Naive thymus-derived CD8-positive, alpha-beta T cell (primary cell): Measurements from ENCODE around the gene AP4S1. TPM values are rescaled to one million over a fixed set of nuclear protein-coding genes. Genes with fewer than 3 reads are reported as not detected.
A peak's percentile ranks its signal among the peaks of the same experiment; 100 is the strongest.
"Not testable (repeated sequence)": the region's sequence is repeated elsewhere in the genome, so short reads cannot be mapped to it uniquely, and the experiment has no call there.

ENCODE experiments used
- ATAC-seq, 2 donors: fragments of 150-1000 bp; cut with Tn5 transposase in 1 of 2; sonication (Bioruptor Pico), chemical (Tn5 transposase) in 1 of 2; 1 replicate in 1 of 2; 2 replicates in 1 of 2; pipeline ENCODE4 v1.10.0; 2021; ENCODE audit warnings: mild to moderate bottlenecking in 2 of 2, moderate library complexity in 2 of 2
- POLR2A ChIA-PET: fragments of 350-600 bp; sonication (Branson Sonifier 250); formaldehyde crosslinking; loops from one replicate; lab custom pipeline; 2021; ENCODE audit warnings: antibody characterized with exemption; lab: Charles Lee
- DNase-seq, 10 donors: peaks; one replicate each; pipeline versions ENCODE4 v3.0.0 to v3.0.0-alpha.2; 2020 to 2022
- H3K27ac Mint-ChIP-seq, 10 donors: one replicate each; pipeline ENCODE4 v1.8.0; 2020 to 2022; ENCODE audit warnings: mild to moderate bottlenecking in 10 of 10, mixed read lengths in 10 of 10, moderate library complexity in 4 of 10, inconsistent platforms in 1 of 10
- H3K27me3 Mint-ChIP-seq, 5 donors: one replicate each; pipeline ENCODE4 v1.8.0; 2021 to 2022; ENCODE audit warnings: mixed read lengths in 5 of 5
- H3K36me3 Mint-ChIP-seq, 3 donors: one replicate each; pipeline ENCODE4 v1.8.0; 2020 to 2022; ENCODE audit warnings: mixed read lengths in 3 of 3, mild to moderate bottlenecking in 2 of 3, inconsistent platforms in 1 of 3
- H3K4me1 Mint-ChIP-seq, 4 donors: one replicate each; pipeline ENCODE4 v1.8.0; 2021 to 2022; ENCODE audit warnings: mixed read lengths in 4 of 4
- H3K4me3 Mint-ChIP-seq, 10 donors: one replicate each; pipeline ENCODE4 v1.8.0; 2020 to 2022; ENCODE audit warnings: mild to moderate bottlenecking in 10 of 10, mixed read lengths in 10 of 10, moderate library complexity in 6 of 10, inconsistent platforms in 1 of 10
- H3K9me3 Mint-ChIP-seq, 9 donors: one replicate each; pipeline ENCODE4 v1.8.0; 2020 to 2022; ENCODE audit warnings: mixed read lengths in 9 of 9, mild to moderate bottlenecking in 3 of 9, inconsistent platforms in 1 of 9, moderate library complexity in 1 of 9
- polyA plus RNA-seq, 3 donors: library from polyadenylated mRNA; unstranded; fragments of 300-500 nt; fragmentation: Illumina TruSeq; gene quantifications; one replicate each; pipeline ENCODE4 v1.2.3, GENCODE V29; 2021
- total RNA-seq, 8 experiments: library from RNA in 2 of 8; stranded (reverse) in 2 of 8; gene quantifications; one replicate each; pipeline ENCODE4 v1.2.3 and lab custom pipeline; 2021 to 2026

AP4S1 gene
- total and polyA plus RNA-seq, 5 experiments from 2014 or later: 6.1 to 22.2 (median 11.1) TPM

DNA sequence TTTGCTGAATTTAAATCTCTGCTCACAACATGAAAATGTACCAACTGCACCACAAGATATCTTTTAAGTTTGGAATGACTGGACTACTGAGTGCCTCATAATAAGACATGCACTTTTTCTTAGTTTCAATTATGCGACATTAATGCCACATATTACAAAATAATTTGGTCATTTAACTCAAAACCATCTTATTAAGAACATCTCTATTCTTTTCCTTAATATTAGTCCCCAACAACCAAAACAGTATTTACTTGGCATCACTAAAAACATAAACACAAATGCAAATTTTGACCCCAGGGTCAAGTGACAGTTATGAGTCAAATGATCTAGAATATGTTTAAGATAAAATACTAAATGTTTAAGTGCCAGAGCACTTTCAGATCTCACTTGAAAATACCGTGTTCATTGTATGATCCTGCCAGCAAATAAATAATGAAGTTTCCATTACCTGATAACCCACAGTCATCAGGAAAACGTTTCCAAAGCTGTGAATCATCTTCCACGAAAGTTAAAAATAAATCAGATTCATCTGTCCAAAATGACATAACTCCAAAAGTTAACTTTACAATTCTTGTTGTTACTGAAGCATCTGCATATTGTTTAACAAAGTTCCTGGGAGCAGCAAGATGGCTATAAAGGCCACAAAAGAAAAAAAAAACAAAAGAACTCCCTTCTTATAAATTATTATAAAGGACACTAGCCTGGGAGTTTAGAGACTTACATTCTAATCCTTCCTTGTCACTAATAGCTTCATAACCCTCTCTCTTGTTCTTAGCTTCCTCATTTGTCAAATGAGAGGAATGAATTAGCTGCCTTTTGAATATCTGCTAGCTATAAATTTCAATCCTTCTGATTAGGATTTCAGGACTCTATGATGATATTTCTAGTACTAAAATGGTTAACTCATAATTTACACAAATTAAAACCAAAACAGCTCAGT lies 30.5 kb upstream of the AP4S1 start:
- Mint-ChIP-seq H3K9me3 (peaks cover 0 to 15% (median 5%) of the 10 kb centered on the region in 9 donors), H3K27ac (peak overlapping the region in 3 of 10 donors; percentile 5 to 35 (median 24)), H3K4me1 (peaks cover 26 to 62% (median 58%) of the 10 kb centered on the region in 4 donors), H3K27me3 (no peaks in the 10 kb centered on the region), H3K36me3 (peaks cover 0 to 25% (median 21%) of the 10 kb centered on the region in 3 donors), H3K4me3 (no peak overlapping the region)
- POLR2A ChIA-PET: no interaction called here
- DNase-seq (no peak), ATAC-seq (no peak)

- ATAC-seq (no peak), DNase-seq (no peak)
- POLR2A ChIA-PET: no interaction called here
- Mint-ChIP-seq H3K27me3 (no peaks in the 10 kb centered on the region), H3K36me3 (peaks cover 4 to 31% (median 26%) of the 10 kb centered on the region in 3 donors), H3K4me3 (no peak overlapping the region), H3K27ac (no peak overlapping the region), H3K9me3 (peaks cover 0 to 15% (median 7%) of the 10 kb centered on the region in 9 donors), H3K4me1 (peaks cover 30 to 65% (median 57%) of the 10 kb centered on the region in 4 donors)
These were observed 29.8 kb upstream of the AP4S1 start for GRCh38 chr14:30995689-30996088.

- ATAC-seq: no peak
- no peak overlapping the region for H3K27ac Mint-ChIP-seq
- peaks cover 0 to 15% (median 7%) of the 10 kb centered on the region in 9 donors for H3K9me3 Mint-ChIP-seq
- POLR2A ChIA-PET: no interaction called here
- DNase-seq: no peak
- peak overlapping the region in 2 of 10 donors; percentile 0 to 1 for H3K4me3 Mint-ChIP-seq
- peaks cover 4 to 39% (median 37%) of the 10 kb centered on the region in 3 donors for H3K36me3 Mint-ChIP-seq
- peaks cover 26 to 57% (median 52%) of the 10 kb centered on the region in 4 donors for H3K4me1 Mint-ChIP-seq
- no peaks in the 10 kb centered on the region for H3K27me3 Mint-ChIP-seq
These were observed 28.4 kb upstream of the AP4S1 start for GRCh38 chr14:30996892-30997659.

DNA sequence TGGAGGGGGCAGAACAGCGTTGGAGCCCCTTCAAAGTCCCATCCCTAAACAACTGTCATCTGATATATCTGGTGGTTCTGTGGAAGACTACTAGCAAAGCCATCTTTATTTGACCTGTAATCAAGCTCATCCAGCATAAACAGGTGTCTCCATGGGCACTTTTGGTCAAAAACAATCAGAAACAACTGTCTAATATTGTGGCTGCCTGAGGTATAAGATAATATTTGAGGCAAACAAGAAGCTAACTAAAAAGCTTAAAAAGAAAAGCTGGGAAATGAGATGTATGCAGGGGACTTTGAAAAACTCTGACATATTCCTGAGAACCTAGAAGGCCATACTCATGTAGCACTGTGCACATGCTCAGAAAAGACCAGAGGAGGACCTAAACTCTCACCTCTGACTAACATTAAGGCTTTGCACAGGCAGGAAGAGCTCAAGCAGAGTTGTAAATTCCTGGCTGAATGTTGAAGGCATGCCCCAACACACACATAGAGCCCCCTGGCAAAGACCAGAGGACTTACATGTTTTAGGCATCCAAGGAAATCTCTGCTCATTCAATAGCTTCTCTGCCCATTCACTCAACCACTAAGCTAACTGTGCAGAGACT lies 27.2 kb upstream of the AP4S1 start:
- POLR2A ChIA-PET: no interaction called here

DNA sequence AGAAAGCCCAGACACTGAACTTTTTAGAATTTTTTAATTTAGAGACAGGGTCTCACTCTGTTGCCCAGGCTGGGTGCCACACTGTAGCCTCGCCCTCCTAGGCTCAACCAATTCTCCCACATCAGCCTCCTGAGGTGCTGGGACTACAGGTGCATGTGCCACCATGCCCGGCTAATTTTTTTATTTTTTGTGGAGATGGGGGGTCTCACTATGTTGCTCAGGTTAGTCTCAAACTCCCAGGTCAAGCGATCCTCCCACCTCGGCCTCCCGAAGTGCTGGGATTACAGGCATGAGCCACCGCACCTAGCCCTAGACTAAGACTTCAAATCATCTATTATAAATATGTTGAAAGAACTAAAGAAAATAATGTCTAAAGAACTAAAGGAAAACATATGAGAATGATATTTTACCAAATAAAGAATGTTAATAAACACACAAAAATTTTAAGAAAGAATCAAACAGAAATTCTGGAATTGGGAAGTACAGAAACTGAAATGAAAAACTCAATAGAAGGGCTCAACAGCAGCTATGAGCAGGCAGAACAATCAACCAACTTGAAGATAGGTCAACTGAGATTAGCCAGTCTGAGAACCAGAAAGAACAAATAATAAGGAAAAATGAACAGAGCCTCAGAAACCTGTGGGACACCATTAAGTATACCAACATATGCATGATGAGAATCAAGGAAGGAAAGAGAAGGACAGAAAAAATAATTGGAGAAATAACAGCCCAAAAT lies 26.2 kb upstream of the AP4S1 start:
- no peaks in the 10 kb centered on the region for H3K27me3 Mint-ChIP-seq
- peaks cover 30 to 60% (median 49%) of the 10 kb centered on the region in 4 donors for H3K4me1 Mint-ChIP-seq
- H3K27ac Mint-ChIP-seq: peak overlapping the region in 1 of 10 donors; percentile 49
- POLR2A ChIA-PET: no interaction called here
- DNase-seq (no peak), ATAC-seq (no peak)
- peaks cover 4 to 50% (median 39%) of the 10 kb centered on the region in 3 donors for H3K36me3 Mint-ChIP-seq
- H3K9me3 Mint-ChIP-seq: peaks cover 0 to 15% (median 7%) of the 10 kb centered on the region in 9 donors
- H3K4me3 Mint-ChIP-seq: peak overlapping the region in 1 of 10 donors; percentile 42

More for the DNA sequence above, 27.2 kb upstream of the AP4S1 start:
- Mint-ChIP-seq H3K4me3 (no peak overlapping the region), H3K4me1 (peaks cover 28 to 56% (median 51%) of the 10 kb centered on the region in 4 donors), H3K36me3 (peaks cover 4 to 48% (median 39%) of the 10 kb centered on the region in 3 donors), H3K27me3 (no peaks in the 10 kb centered on the region), H3K9me3 (peaks cover 0 to 15% (median 7%) of the 10 kb centered on the region in 9 donors), H3K27ac (no peak overlapping the region)
- ATAC-seq: no peak
- DNase-seq: no peak

- Mint-ChIP-seq H3K9me3 (peaks cover 0 to 15% (median 7%) of the 10 kb centered on the region in 9 donors), H3K4me3 (no peak overlapping the region), H3K27me3 (no peaks in the 10 kb centered on the region), H3K27ac (peak overlapping the region in 1 of 10 donors; percentile 51), H3K4me1 (peaks cover 23 to 47% (median 41%) of the 10 kb centered on the region in 4 donors), H3K36me3 (peaks cover 4 to 61% (median 44%) of the 10 kb centered on the region in 3 donors)
- POLR2A ChIA-PET: no interaction called here
- DNase-seq (no peak), ATAC-seq (no peak)
These were observed 24.7 kb upstream of the AP4S1 start for GRCh38 chr14:31000629-31001338.

- POLR2A ChIA-PET: no interaction called here
- Mint-ChIP-seq H3K27ac (peak overlapping the region in 2 of 10 donors; percentile 46 to 51), H3K4me3 (no peak overlapping the region)
These were observed 24.1 kb upstream of the AP4S1 start for GRCh38 chr14:31001339-31001658.

DNA sequence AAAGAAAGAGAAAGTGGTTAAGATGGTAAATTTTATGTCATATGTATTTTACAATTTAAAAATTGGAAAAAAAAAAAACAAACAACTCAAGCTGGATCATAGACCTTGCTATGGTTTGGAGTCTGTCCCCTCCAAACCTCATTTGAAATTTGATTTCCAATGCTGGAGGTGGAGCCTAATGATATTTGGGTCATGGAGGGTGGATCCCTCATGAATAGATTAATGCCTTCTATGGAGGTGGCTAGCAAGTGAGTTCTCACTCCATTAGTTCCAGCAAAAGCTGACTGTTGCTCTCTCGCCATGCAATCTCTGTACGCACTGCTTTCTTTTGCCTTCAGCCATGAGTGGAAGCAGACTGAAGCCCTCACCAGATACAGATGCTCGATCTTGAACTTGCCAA lies 22.2 kb upstream of the AP4S1 start:
- ATAC-seq (no peak), DNase-seq (no peak)
- H3K9me3 Mint-ChIP-seq: peaks cover 0 to 10% (median 7%) of the 10 kb centered on the region in 9 donors
- H3K27me3 Mint-ChIP-seq: no peaks in the 10 kb centered on the region
- H3K4me3 Mint-ChIP-seq: no peak overlapping the region
- peak overlapping the region in 2 of 10 donors; percentile 29 to 64 for H3K27ac Mint-ChIP-seq
- POLR2A ChIA-PET: no interaction called here
- peaks cover 4 to 62% (median 39%) of the 10 kb centered on the region in 3 donors for H3K36me3 Mint-ChIP-seq
- peaks cover 19 to 29% (median 25%) of the 10 kb centered on the region in 4 donors for H3K4me1 Mint-ChIP-seq

More at GRCh38 chr14:31001339-31001658, 24.1 kb upstream of the AP4S1 start:
- DNase-seq (no peak), ATAC-seq (no peak)
- Mint-ChIP-seq H3K36me3 (peaks cover 4 to 65% (median 47%) of the 10 kb centered on the region in 3 donors), H3K4me1 (peaks cover 22 to 42% (median 36%) of the 10 kb centered on the region in 4 donors), H3K9me3 (peaks cover 0 to 15% (median 7%) of the 10 kb centered on the region in 9 donors), H3K27me3 (no peaks in the 10 kb centered on the region)

DNA sequence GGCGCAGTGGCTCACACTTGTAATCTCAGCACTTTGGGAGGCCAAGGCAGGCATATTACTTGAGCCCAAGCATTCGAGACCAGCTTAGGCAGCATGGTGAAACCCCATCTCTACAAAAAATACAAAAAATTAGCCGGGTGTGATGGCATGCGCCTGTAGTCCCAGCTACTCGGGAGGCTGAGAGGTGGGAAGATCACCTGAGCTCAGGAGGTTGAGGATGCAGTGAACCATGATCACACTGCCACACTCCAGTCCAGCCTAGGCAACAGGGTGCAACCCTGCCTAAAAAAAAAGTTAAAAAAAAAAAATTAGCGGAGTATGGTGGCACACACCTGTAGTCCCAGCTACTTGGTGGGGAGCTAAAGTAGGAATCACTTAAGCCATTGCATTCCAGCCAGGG lies 21.4 kb upstream of the AP4S1 start:
- Mint-ChIP-seq H3K27ac (peak overlapping the region in 2 of 10 donors; percentile 27 to 48), H3K36me3 (peaks cover 4 to 57% (median 32%) of the 10 kb centered on the region in 3 donors), H3K4me1 (peaks cover 18 to 29% (median 25%) of the 10 kb centered on the region in 4 donors)
- not testable (repeated sequence) for H3K9me3 Mint-ChIP-seq, H3K4me3 Mint-ChIP-seq, ATAC-seq, DNase-seq, H3K27me3 Mint-ChIP-seq
- POLR2A ChIA-PET: interaction anchor here (1.7 kb wide), 1 partner anchor 22 kb away, joined by 4 read pairs; the partner anchor contains the start of gene STRN3

GRCh38 chr14:31006703-31007102 lies 18.7 kb upstream of the AP4S1 start:
- H3K4me3 Mint-ChIP-seq: peak overlapping the region in 1 of 10 donors; percentile 20
- H3K36me3 Mint-ChIP-seq: peaks cover 0 to 44% (median 11%) of the 10 kb centered on the region in 3 donors
- no peaks in the 10 kb centered on the region for H3K9me3 Mint-ChIP-seq
- H3K4me1 Mint-ChIP-seq: peaks cover 8 to 22% (median 9%) of the 10 kb centered on the region in 4 donors
- no peaks in the 10 kb centered on the region for H3K27me3 Mint-ChIP-seq
- POLR2A ChIA-PET: no interaction called here
- DNase-seq: no peak
- ATAC-seq: no peak
- peak overlapping the region in 7 of 10 donors; percentile 4 to 48 (median 22) for H3K27ac Mint-ChIP-seq
